GM12874 (cell line): ENCODE results near the gene KLC4.
A peak's percentile ranks its signal among the peaks of the same experiment; 100 is the strongest.

ENCODE experiments used
- TF ChIP-seq, protein P1 (sequence below): IDR thresholded peaks from 2 replicates; pipeline ENCODE4 v1.5.1; 2011; ENCODE audit warnings: low read depth, mild to moderate bottlenecking, control low read depth, low read length, moderate library complexity; ENCODE audit not compliant: insufficient read depth

Gene KLC4

DNA sequence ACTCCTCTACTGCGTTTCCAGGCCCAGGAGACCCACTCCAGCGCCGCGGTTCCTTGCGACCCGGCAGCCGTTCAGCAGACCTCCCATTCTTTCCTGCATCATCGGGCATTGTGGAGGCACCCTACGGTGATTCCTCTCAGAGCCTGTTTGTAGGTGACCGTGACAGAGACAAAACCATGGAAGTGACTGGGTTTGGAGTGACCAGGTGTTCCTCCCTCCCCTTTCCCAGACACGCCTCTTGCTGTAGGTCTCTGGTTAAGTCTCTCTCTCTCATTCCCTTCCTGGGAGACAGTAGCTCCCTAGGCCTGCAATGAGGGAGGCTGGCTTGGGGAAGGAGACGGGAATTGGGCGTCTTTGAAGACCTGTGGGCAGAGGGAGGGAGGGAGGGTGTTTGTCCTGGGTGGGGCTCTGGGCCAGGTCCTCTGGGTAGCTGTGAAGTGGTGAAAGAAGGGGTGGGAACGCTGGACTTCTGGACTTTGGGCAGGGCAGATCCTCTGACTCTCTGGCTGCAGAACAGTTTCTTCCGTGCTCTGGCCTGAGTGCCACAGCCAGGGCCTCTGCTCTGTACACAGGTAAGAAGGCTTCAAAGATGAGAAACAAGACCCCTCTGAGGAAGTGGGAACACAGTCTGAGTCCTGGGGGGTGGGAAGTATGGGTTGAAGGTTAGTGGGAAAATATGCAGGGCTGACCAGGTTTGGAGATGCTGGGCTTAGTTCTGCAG is 763 bp downstream of the KLC4 start:
- TF ChIP-seq, protein P1, sequence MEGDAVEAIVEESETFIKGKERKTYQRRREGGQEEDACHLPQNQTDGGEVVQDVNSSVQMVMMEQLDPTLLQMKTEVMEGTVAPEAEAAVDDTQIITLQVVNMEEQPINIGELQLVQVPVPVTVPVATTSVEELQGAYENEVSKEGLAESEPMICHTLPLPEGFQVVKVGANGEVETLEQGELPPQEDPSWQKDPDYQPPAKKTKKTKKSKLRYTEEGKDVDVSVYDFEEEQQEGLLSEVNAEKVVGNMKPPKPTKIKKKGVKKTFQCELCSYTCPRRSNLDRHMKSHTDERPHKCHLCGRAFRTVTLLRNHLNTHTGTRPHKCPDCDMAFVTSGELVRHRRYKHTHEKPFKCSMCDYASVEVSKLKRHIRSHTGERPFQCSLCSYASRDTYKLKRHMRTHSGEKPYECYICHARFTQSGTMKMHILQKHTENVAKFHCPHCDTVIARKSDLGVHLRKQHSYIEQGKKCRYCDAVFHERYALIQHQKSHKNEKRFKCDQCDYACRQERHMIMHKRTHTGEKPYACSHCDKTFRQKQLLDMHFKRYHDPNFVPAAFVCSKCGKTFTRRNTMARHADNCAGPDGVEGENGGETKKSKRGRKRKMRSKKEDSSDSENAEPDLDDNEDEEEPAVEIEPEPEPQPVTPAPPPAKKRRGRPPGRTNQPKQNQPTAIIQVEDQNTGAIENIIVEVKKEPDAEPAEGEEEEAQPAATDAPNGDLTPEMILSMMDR = no peak

DNA sequence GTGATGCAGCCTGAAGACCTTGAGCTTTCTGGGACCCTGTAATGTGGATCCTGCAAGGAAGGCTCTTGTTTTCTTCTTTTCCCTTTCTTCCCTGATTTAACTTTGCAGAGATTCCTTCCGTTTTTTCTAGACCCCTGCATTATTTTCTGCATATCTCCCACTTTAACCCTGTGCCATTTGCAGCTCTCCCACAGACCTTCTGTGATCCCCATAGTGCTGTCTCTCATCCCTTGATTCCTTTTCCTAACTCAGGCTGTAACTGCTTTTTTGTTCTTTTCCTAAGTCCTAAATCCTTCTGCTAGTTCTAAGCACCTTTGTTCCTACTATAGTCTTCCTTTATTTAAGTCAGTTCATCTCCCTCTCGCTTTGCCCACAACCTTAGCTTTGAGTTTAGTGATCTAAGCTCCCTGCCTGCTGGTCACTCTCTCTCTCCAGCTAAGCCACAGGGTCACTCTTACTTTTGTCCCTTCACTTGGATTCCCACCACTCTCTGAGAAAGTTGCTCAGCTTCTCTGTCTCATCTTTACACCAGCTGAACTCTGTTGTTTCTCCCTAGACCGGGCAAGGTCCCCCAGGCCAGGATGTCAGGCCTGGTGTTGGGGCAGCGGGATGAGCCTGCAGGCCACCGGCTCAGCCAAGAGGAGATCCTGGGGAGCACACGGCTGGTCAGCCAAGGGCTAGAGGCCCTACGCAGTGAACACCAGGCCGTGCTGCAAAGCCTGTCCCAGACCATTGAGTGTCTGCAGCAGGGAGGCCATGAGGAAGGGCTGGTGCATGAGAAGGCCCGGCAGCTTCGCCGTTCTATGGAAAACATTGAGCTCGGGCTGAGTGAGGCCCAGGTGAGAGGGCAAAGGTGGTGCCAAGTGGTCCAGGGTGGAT is 1.6 kb downstream of the KLC4 start:
- TF ChIP-seq, protein P1 = no peak

DNA sequence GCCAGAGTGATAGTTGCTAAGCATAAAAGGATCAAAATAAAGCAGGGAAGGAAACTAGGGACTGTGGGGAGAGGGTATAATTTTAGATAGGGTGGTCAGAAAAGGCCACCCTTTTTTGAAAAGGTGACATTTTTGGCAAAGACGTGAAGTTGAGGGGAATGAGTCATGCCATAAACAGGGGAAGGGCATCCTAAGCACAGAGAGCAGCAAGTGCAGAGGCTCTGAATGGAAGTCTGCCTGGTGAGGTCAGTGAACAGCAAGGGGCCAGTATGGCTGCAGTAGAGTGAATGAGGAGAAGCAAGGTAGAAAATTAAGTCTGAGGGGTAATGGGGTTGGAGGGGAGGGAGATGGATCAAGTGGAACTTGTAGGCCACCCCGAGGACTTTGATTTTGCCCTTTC is 2.4 kb downstream of the KLC4 start:
- TF ChIP-seq, protein P1 = no peak

DNA sequence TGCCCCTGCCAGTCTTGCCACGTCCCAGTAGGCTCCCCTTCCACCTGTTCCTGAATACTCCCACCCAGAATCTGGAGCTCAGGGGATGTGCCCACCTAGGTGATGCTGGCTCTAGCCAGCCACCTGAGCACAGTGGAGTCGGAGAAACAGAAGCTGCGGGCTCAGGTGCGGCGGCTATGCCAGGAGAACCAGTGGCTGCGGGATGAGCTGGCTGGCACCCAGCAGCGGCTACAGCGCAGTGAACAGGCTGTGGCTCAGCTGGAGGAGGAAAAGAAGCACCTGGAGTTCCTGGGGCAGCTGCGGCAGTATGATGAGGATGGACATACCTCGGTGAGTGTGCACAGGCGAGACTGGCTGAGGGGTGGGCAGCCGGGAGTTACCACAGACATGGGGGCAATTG is 3.4 kb downstream of the KLC4 start:
- TF ChIP-seq, protein P1 = no peak

DNA sequence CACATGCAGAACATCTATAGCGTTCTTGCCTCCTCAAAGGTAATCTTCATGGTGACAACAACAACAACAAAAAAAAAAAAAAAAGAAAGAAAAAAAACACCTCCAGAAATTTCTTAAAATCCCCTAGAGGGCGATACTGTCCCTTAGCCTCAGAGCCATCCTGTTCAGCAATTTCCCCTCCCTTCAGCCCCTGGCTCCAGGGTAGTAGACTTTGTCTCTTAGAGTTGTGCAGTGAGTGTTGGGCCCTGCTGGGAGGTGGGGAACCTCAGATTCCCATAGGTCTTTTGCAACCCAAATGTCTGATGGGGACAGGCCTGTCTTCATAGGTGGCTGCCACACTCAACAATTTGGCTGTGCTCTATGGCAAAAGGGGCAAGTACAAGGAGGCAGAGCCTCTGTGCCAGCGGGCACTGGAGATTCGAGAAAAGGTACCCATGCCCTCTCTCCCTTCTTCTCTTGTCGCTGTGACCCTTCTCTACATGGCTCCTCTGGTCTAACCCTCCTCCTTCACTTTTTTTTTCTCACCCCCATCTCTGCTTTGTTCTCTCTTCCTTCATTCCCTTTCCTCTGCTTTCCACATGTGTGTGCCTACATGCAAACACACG is 10.7 kb downstream of the KLC4 start:
- TF ChIP-seq, protein P1 = peak; percentile 51

DNA sequence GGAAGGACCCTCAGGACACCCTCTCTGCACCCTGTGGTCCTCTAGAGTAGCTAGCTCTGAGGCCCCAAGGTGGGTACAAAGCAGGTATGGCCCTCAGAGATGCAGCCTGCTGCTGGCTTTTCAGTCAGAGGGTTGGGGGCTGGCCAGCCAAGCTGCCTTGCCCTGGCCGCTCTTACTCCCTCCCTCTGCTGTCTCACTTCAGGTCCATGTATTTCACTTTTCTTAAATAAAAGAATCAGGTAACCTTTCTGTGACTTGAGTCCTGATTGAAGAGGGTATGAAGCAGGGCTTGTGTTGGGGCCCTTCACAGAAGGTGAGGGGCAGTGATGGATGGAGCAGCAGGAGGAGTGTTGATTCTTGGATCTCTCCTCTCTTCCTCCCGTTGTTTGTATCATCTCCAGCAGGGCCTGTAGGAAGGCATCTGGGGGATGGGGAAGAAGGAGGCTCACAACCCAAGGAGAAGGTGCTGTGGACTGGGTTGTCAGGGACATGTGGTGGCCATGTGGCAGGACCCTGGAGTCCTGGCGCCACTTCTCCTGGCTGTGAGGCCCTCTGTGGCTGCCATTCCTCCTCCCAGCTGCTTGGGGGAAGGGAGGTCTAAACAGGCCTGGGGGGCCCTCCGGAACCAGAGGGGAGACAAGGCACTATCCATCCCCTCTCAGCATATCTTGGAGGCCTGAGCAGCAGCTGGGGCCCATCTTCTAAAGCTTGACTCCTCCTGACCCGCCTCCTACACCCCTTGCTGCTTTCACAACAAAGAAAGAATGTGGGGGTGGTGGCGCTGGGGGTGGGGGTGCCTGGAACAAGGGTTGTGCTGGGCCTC is 15.6 kb downstream of the KLC4 start:
- TF ChIP-seq, protein P1 = no peak
